IPS-NIHi7 (cell line): ENCODE measurements around the gene HOXB5.

Experiments used
- DNase-seq: peaks from one replicate; pipeline ENCODE4 v3.0.0; 2012; ENCODE audit warnings: mixed read lengths; ENCODE audit errors: extremely low spot score

Gene HOXB5

DNA sequence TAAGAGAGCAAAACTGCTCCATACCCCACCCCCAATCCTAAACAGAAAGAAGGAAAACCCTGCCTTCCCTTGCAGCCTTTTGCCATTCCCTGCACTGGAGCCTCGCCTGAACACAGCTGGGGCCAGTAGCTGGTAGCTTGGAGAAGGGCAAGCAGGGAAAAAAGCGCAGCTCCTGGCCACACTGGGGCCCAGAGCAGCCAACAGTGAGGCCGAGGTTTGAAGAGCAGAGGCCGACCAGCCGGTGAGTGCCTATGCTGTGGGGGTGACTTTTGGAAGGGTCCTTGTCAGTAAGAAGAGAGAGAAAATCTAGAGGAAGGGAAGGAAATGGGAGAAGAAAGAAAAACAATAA is 35.8 kb upstream of the HOXB5 start:
- DNase-seq: no peak

DNA sequence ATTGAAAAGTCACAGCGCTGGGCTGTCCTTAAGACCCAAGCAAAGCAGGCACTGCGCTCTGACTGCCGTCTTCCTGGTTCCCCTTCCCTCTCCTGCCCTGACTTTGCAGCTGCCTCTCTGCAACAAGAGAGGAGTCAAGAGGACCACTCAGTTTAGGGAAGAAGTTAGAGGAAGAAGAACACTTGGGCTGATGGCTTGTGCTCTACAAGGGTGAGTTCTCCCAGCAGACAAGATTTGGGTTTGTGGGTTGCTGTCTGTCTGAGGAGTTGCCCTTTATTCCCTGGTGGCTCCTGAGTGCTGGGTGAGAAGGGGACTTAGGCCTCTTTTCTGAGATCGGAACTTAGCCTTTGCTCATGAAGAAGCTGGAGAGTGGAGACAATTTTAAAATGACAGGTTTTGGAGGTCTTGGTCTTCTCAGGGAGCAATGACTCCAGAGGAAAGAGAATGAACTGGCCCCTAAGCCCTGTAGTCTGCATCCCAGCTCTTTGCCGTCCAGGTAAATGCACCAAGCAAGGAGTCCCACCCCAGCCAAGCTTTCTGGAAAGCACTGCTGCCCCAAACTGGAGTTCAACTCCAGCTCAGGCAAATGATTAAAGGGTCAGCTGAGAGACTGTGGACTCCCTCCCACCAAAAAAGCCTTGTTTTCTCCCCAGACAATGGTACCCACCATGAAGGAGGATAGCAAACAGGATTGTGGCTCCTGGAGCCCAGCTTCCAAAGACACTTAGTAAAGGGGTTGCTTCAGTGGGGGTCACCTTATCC is 35.3 kb upstream of the HOXB5 start:
- no peak for DNase-seq

DNA sequence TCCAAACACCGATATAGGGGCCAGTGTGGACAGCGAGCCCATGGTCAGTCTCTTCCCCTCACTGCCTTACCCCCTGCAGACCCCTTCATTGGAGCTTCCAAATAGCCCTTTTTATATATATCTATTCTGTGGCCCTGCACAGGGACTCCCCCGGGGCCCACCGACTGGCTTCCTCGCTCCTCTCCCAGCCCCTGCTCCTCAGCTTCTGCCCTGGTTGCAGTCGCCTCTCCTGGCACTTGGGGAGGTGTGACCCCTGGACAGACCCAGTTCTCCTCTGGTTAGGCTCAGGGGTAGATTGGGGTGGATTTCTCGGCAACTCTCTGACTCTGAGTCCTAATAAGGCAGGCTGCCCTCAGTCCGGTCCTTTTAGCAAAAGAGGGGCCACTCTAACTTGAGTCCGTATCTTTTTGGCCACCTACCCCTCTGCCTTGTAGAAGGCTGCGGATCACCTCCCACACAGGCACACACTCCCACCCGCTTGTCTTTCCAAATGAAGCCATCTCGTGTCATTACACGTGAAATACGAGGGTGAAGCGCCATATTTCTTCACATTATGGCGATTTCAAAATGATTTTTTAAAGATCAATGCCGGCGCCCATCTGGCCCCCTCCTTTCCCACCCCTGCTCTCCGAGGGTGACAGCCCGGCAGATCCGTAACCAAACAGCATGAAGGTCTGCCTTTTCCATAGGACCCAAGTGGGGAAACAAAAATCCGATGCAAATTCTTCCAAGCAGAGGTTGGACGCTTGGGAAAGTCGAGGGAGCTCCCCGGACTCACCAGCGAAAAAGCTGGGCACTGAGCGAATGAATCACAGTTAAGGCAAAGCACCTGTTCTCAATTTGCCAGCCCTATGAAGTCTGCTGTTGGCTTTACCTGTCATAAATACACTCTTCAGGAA is 34.3 kb upstream of the HOXB5 start:
- DNase-seq: no peak

DNA sequence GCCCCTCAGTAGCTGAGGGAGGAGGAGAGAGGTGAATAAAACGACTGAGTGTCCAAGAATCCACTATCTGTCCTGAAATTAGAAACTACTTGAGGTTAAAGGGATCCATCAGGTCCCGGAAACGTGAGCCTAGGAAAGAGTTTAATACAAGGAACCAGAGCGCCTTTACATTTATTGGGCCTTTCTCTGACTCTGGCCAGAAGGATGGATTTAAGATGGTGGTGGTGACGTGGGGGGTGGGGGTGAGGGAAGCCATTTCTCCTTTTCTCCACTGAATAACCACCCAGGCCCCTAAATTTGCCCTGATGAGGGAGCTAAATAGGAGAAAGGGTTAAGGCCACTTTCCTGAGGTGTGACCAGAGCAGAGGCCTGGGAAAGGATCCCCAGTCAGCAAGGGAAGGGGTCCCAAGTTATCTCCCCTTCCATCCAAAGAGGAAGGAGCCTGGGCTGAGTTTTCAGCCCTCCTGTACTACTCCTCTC is 33.6 kb upstream of the HOXB5 start:
- DNase-seq: no peak

DNA sequence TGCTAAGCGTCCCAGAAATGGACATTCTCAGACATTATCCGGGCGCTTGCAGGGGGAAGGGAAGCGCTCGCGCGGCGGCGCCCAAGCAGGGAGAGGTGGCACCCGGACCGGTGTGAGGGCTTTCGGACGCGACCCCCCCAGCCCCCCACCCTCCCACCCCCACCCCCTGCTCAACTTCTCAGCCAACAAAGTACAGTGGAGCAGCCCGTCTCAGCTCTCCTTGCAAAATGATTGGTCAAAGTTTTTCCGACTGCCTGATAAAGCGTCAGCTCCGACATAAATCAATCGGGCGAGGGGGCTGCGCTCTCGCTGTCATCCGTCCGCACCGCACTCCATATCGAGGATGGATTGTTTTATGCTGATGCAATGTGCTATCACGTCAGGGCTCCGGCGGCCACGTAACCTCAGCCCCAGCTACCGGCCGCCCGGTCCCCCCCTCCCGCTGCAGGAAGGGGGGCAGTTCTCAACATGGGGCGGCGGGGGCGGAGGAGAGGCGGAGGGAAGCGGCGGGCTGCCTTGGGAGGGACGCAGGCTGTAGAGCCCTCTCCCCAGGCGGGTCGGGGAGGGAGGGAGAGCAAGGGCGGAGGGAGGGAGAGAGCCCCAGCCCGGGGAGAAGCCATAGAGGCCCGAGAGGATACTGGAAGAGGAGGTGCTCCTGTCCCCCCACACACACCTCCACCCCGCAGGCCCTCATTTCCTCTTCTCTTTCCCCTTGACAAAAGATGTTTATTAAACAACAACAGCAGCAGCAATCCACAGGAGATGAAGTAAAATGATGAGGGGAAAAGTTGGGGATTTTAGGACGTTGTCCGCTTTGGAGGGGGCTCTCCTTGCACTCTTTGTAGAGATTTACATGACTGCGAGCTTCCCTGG is 32.9 kb upstream of the HOXB5 start, which contains the start of gene HOXB9:
TSS of gene HOXB9 (minus strand) at position 114 of the 873 bp plus-strand sequence. CDS start at position 25, 89 bp downstream.
- peak; percentile 68 for DNase-seq

DNA sequence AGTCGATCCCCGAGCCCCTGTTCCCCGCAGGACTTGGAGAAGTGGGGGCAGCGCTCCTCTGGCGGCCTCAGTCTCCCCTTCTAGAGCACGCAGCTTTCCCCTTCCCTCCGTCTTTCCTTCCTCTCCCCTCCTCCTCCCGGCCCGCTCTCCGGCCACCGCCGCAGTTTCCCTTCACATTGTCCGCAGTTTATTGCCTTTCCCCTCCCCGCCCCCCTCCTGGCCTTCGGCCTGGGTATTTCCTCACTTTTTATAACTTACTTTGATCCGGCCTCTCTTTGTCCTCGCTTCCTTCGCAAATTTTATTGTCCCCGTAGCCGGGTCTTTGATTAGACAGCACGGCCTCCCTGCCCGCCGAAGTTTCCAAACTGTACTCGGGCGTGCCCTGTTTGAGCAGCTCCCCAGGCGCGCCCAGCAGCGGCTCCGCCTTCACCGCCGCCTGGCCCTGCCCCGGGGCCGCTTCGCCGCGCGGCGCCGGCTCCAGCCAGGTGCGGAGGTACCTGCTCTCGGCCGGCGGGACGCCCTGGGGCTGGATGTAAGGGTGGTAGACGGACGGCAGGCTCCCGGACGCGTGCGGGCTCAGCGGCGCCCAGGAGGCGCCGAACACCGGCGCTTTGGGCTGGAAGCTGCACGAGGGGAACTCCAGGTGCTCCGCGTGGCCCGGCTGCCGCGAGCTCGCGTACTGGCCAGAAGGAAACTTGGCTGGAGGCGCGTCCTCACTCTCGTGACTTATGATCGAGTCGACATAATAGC is 32.1 kb upstream of the HOXB5 start:
- DNase-seq: peak; percentile 65

DNA sequence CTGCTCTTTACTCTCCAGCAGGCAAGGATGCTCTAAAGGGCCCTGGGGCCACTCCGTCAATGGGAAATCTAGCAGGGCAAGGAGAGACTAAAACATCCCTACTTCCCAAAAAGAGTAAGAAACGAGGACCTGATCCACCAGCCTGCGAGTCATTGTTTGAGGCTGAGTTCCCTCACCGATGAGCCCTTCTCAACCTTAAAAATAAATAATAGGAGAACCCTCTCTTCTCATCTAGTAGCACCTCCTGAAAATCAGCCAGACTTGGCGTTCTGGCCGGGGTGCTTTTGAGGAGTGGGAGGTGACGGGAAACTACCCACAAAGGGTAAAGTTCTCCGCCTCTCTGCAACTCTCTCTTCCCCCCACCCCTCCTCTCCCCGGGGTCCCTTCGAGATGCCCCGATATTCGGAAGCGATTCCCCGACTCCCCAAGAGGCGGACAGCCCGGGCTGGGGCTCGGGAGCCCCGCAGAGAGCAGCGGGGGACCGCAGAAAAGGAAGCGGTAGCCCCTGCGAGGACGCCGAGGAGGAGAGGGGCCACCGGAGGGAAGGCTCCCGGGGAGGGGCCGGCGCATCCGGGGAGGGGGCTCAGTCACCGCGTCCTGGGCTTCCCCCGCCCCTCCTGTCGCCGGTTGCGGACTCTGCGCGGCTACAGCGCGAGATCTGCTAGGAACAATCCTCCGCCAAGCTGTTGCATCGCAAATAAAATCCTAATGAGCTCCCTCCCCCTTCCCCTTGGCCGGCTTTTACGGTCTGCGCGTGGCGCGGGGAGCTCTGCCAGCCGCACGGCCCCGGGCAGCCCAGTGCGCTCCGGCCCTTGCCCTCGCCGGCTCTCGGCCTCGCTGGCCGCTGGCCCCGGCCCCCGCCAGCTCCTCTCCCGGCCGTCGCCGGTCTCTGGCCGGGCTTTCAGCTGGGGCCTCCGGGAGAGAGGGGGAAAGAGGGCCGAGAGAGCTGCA is 31.2 kb upstream of the HOXB5 start:
- DNase-seq: no peak

DNA sequence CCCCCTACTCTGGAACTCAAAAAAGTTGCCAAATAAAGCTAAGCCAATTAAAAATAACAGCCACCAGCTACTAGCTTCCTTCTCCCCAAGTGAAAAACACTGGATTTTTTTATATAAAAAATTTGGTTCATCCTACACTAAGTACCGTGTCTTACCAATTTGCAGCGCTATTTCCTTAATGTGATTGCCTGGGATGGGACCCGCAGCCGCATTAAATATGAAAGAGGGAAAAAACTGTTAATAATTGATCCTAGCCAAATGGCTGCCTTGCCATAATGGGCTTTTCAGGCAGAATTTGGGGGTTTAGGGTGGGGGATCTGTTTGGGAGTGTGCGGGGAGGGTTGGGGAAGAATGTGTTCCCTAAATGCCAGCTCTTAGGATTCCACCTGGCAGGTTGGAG is 30.5 kb upstream of the HOXB5 start:
- no peak for DNase-seq

DNA sequence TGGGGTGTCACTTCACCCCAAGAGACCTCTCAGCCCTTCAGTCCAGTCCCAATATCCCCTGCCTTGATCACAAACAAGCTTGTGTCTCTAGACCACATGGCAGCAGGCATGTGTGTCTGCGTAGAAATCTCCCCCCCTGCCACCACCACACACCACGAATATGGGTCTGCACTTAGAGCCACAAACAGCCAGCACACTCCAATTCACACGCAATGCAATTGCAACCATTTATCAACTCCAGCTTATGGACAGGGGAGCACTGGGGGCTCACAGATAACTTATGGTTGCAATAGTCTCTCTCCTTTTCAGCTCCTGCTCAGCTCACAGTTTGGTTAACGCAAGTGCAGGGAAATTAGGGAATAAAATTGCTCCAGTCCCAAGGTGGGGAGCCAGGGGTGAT is 30.0 kb upstream of the HOXB5 start:
- no peak for DNase-seq

DNA sequence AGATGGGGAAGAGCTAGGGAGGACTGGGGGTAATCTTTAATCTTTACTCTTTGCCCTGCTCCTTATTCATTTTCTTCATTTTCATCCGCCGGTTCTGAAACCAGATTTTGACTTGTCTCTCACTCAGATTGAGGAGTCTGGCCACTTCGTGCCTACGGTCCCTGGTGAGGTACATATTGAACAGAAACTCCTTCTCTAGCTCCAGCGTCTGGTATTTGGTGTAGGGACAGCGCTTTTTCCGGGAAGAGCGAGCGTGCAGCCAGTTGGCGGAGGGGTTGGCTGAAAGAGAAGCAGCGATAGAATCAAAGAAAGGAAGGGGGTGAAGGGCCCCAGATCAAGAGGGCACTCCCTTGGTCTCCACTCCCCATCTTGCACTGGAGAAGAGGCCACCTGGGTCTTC is 29.3 kb upstream of the HOXB5 start:
- no peak for DNase-seq

DNA sequence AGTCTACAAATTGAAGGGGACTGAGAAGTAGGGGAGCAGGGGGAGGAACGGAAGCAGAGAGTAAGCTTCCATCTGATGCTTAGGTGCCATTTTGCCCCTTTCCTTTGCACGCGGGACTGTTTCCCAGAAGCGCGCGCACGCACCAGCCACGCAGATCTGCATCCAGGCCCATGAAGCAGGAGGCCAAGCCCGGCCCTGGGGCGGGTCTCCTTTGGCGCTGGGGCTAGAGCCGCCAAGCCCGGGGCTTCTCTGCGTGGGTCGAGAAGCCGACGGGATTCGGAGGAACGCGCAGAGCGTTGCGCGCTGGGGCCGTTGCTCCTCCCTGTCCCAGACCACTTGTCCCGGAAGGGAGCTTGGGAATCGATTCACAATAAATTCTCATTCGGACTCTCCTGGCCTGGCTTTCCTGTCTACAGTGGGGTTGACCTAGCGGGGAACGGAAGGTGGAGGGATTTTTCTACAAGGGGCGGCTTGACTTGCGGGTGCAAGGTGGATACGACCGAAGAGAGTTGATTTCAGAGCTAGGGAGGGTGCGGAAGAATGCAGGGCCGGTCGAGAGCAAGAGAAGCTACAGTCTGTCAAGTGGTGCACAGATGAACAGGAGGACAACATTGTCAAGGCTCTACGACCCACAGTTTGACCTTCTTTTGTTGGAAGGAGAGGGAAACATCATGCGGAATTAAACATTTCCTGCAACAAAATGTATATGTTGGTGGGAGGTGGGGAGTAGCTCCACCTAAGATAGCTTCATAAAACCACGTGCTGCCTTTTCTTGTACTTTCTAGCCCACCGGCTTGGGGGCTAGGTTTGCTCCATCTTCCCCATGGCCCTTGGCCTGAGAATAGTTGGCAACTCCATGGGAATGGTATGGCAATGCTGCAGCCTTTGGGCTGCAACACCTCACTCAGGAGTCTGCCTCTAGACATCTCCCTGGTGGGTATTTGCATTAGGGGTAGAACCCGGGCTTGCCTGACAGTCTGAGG is 28.1 kb upstream of the HOXB5 start:
- DNase-seq: no peak

DNA sequence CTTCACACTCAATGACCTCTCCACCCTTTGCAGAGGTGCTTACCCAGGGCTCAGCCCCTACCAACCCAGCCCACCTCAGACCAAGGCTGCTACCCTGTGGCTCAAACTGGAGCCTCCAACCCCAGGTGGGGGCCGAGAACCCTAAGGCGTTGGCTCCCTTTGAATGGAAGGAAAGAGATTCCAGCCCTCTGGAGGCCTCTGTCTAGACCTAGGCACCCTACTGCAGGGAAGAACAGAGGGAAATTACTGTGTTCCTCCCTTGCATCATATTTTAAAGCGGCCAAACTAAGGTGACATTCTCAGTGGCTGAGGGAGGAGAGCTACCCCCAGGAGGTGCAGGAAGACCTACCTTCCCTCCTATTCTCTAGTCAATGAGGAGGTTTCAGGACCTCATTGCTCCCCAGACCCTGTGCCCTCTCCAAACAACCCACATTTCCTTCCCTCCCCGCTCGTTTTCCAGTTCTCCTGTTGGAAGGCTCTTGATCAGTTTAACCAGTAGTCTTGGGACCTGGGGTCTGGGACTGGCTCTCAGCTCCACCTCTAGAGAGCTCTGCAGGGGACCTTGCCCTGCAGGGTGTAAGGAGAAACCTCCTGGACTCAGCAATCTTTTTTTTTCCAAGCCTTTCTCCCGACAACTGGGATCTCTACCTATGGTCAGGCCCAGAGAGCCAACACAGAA is 27.0 kb upstream of the HOXB5 start:
- DNase-seq: no peak

DNA sequence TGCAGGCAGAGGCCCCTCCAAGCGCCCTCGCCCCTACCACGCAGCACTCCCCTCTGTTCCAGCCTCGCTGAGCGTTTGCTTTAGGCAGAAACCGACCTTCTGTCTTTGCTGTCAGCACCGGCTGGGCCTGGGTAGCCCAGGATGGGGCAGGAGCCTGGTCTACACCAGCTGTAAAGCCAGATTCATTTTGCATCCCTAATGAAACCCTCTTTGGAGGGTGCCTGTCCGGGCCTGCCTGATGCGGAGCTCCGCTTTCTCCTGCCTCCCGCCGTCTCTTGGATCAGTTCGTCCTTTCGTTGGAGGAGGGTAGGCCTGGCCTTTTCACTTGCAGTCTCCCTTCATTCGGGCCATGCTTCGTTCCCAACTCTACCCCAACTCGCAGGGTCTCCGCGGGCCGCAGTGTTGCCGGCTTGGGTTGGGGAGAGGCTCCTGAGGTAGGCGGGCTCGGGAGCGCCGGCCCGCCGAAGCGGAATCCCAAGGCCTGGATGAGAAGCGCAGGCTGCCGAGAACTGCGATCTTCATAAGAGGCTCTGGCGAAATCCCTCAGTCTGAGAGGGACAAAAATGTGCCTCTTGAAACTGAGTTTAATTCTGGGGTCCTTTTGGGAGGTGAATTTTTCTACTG is 26.4 kb upstream of the HOXB5 start:
- no peak for DNase-seq

DNA sequence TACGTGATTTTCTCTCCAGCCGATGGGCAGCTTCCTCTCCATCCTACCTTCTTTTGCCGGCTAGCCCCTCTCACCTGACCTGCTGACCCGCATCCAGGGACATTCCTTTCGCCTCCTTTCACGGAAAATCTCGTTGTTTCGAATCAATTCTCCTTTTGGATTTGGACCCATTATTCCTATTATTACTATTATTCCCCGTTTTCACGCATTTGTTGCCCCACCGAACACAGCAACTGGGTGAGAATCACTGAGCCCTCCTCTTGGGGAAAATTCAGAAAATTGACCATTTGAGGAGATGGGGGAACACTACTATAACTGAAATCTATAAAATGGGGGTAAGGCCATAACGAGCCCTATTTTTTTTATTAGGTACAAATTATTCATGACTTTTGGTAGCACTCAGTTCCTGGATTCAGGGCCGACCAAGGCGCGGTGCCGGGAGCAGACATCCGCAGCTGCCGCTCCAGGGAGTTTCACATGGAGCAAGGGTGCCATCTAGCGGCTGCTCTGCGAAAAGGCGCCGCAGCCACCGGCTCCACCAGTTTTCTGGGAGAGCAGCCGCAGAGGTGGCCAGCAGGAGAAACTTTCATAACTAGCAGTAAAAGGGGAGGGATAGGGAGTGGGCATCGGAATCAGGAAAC is 24.8 kb upstream of the HOXB5 start:
- peak; percentile 85 for DNase-seq

DNA sequence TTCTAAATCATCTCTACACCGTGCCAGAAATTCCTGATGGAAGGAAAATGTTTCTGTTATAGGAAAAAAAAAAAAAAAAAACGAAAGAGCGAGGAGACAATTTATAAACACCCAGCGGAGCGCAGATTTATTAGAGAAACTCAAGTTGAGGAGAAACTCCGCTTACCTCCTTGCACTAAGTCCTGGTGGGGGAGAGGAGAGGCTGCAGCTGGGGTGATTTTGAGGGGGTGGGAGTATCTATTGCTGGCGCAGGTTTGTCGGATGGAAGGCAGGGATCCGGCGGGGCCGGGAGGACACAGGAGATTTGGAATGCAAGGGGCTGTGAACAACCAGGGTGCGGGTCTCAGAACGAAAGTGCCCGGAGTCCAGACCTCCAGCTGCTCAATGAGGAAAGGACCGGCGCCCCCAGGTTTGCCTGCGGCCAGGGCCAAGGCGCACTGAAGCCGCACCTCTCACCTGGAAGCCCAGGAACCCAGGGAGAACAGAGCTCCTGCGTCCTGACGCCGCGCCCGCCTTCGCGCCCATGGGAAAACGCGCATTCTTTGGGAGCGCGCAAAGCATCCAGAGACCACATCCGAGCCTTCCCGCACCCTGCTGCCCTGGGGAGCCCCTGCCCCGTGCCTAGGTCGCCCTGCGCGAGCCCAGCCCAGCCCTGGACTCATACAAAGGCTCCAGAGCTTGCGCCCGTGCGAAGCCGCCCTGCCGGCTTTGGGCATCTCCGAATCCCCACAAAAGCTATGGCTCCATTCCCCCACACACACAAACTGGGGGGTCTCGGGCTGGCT is 24.1 kb upstream of the HOXB5 start:
- DNase-seq: no peak

DNA sequence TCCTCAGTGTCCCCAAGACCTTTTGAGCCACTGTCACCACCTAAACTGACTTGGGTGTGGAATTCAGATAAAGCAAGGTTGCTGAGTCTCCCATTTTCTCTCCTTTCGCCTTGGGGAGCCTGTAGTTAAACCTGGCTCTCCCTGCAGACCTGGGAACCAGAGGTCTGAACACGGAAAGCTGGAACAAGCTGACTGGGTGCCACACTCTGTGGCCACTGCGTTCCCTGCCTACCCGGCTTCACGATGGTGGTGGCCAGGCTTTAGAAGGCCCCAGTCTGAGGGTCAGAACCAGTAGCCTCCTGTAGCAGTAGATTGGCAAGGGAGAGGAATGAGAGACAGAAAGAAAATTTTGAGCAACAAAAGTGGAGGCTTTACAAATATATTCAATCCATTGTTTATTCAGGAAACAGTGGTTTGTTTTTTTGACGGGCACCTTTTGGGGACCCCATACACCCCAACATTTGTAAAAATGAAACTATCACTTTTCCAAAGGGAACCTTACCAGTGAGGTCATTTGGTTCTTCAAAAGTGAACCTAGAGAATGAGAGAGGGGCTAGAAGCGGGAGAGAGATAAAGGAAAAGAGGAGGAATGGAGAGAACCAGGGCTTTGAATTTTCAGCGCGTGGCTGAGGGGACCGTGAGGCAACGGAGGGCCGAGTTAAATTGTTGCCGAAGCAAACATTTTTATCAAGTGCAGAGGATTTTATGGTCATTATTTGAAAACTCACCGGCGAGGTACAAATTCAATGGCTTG is 23.3 kb upstream of the HOXB5 start:
- DNase-seq: no peak
